GM10266 (cell line): Measurements from ENCODE around the gene DPY19L1.
"Not testable (repeated sequence)": the region's sequence is repeated elsewhere in the genome, so short reads cannot be mapped to it uniquely, and the experiment has no call there.

ENCODE experiments used
- DNase-seq: peaks from one replicate; pipeline ENCODE4 v3.0.0; 2012; ENCODE audit errors: extremely low spot score
- CTCF ChIP-seq: IDR thresholded peaks from 2 replicates; pipeline ENCODE4 v1.5.1; 2012; ENCODE audit warnings: mild to moderate bottlenecking, low read depth; ENCODE audit not compliant: control insufficient read depth, insufficient read depth; ENCODE audit errors: missing control alignments

The DPY19L1 gene

DNA sequence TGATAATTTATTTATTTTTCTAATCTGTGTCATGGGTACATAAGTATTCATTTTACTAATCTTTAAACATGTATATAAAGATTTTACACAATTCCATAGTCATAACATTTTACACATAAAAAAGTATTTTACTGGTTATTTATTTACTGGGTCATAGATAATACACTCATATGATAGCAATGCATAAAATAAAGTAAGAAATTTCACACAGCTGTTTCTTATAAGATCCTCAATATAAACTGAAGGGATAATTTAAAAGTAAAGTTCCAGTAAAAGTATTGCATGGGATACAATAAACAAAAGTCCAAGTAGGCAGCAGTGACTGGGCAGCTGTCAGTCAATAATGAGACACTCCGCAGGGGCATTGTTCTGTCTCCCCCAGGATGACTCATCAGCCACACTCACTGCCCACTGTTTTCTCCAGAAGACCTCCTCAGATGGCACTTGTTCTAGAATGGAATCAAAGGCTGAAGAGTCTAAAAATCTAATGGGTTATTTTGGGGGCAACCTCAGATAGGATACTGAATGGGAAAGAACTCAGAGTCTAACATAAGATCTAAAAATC is 32.7 kb downstream of the DPY19L1 start:
- DNase-seq: no peak
- TF ChIP-seq CTCF: no peak

DNA sequence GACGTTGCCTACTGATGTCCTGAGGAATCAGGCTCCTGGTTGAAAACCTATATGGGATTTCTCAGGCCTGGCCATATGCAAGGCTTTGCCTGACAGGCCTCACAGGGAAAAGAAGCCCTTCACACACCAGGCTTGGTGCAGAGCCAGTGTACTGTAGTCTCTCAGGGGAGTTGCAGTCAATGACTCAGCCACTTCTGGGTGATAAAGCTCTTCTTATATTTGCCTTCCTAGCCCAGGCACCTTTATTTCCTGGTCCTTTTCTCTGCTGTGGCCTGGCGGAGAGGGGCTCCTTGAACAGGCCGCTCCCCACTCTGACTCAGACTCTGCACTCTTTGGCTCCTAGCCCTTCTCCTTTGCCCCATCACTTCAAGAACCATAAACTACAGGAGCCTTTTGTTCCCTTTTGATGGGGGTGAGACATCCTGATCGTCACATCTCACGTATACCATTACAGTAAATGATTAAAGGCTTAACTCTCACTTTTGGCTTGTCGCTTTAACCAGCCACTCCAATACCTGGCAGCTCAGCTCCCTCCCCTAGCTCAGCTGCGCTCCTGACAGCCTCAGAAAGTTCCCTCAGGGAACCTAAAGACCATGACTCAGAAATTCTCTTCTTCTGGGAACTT is 33.5 kb downstream of the DPY19L1 start:
- TF ChIP-seq CTCF: no peak
- no peak for DNase-seq

DNA sequence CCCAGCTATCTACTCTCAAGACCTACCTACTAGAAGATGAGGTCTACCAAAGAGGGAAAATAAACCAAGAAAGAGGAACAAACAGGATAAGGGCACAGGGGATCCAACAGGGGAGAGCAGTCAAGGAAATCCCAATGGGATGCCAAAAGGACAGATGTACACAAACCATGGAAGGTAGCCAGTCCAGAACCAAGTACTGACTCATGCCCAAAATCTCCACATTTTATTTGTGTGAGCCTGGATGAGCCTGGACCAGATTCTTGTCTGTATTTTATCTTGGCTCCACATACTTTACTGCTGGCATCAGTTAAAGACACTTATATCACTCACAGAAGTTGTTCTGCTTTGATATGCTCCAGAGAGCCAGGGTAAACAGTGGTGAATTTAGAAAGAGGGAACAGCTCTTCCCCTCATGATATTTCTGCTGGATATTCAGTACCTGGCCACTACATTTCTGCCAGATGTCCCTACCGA is 34.1 kb downstream of the DPY19L1 start:
- not testable (repeated sequence) for DNase-seq

DNA sequence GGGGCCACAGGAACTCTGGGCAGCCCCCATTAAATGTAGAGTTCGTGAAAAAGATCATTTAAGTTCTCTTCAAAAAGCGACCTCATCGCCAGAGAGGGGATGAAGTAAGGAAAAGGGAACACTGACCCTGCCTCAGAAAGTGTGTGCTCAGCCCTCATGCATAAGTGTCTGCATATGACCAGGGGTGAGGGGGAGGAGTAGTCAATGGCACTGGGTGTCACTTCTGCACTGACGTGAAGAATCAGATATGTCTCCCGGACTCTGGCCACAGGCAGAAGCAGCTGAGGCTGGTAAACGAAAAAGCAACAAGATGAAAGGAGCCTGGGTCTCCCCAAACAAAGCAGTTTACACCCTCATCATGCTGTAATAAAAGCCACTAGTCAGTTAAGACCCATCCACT is 39.0 kb downstream of the DPY19L1 start:
- not testable (repeated sequence) for DNase-seq

- not testable (repeated sequence) for DNase-seq
Observed at GRCh38 chr7:34996423-34997090, 40.7 kb downstream of the DPY19L1 start.

DNA sequence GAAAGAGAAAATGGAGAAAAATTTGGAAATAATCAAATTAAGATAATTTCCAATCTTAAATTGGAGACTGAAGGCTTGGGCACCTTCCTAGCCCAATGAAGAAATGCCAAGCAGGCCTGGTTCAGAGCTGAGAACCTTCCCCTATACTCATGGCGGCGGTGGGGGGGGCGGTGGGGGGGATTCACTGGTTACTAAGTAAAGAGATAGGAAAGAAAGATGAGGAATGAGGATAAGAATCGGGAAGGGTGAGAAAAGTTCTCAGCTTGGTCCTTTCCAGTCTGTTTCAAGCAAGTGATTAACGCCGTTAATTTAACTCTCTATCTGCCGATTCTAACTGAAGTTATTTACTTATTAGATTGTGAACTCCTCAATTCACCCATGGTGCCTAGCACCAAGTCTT is 41.5 kb downstream of the DPY19L1 start:
- DNase-seq: no peak
- no peak for TF ChIP-seq CTCF

DNA sequence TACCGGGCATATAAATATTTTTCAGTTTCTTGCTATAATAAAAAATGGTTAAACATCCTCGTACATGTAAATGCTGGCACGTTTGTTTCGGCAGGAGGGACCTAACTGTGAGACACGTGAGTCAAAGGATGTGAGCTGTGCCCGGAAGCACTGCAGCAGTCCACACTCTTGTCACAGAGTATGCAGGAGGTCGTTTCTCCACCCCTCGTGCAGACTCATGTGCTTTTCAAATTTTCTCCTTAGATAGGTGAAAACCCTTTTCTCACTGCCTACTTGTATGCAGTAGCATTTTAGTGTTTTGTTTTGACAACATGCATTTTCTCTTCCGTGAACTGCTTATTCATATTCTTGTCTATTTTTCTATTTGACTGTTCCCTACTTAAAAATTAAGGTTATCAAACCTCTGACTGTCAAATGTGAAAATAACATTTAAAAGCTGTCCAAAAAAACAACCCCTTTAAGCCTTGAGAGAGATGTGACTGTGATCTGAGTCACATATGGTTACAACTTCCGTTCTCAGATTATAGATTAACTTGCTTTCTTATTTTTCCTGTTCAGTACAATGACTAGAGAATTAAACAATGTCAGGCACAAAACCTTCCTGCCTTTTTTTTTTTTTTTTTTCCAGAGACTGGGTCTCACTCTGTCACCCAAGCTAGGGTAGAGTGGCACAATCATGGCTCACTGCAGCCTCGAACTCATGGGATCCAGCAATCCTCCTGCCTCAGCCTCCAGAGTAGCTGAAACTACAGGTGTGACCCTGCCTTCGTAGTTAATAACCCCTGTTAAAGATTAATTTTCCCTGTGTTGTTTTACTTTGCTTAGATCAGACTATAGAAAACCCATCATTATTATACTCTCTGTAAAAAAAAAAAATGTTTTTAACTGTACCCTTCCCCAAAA is 45.1 kb downstream of the DPY19L1 start:
- no peak for DNase-seq
- TF ChIP-seq CTCF: no peak

DNA sequence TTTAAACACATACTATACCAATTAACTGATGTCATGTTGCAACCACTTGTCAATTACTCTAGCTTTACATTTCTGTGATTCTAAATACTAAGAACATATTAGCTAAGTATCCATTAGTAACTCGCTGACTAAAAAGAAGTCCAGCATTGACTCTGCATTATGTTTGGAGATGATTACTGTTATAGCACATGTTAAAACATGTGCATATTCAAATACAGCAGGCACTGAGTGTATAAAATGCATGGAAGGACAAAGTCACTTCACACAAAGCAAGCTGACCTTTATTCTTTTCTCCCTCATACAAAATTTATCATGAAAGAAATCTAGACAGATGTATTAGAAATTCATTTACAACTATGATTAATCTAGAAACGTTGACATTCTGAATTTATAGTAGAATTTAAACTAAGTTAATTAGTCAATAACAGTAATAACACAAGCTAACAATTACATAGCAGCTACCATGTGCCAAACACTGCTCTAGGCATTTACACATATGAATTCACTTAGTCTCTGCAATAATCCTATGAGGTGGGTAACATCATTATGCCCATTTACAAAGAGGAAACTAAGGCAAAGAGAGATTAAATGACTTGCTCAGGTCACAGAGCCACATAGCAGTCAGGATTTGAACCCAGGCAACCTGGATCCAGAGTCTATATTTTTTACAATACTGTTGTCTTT is 48.7 kb downstream of the DPY19L1 start:
- not testable (repeated sequence) for DNase-seq

DNA sequence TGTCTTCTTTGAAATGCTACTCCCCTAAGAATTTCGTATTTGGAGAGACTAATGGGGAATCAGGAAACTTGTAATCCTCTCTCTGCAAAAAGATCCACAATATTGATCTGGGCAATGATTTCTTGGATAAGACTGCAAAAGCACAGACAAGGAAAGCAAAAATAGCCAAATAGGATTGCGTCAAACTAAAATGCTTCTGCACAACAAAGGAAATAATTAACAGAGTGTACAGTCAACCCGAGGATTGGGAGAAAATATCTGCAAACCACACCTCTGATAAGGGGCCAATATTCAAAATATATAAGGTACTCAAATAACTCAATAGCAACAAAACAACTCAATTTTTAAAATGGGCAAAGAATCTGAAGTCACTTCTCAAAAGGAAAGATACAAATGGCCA is 52.1 kb downstream of the DPY19L1 start:
- not testable (repeated sequence) for DNase-seq

DNA sequence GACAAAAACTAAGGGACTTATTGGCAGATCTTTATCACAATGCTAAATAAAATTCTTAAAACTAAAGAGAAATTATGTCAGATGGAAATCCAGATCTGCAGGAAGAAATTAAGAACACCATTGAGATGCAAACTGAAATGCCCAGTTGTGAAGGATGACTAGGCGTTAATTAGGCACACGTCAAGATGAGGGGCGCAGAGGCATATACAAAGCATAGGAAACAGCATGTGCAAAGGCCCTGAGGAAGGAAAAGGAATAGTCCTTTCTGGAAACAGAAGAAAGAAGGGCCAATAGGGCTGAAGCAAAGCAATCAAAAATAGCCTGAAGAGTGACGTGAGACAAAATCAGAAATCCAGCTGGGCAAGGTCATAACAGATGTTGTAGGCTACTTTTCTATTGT is 53.1 kb downstream of the DPY19L1 start:
- DNase-seq: not testable (repeated sequence)
